ENCODE data around the gene SEMA6C. TPM values are rescaled to one million over a fixed set of nuclear protein-coding genes. Genes with fewer than 3 reads are reported as not detected.

SEMA6C gene
- total and polyA plus RNA-seq, 2 of the 13 experiments (the other 11 are each of a cell fraction or from before 2014, with no cell fraction given), result 1.4 to 2.9 TPM

- TF ChIP-seq ZNF83 (CRISPR knock-in tag; IDR thresholded peaks at IDR 0.05; ENCODE audit: borderline replicate concordance), result no peak
- peak; percentile 95 for TF ChIP-seq ELF3 (CRISPR knock-in tag; IDR thresholded peaks at IDR 0.05)
- TF ChIP-seq ZNF235 (CRISPR knock-in tag; IDR thresholded peaks at IDR 0.05; ENCODE audit: borderline replicate concordance), result no peak
- TF ChIP-seq ZNF547 (CRISPR knock-in tag; IDR thresholded peaks at IDR 0.05), result no peak
- TF ChIP-seq MAFK (conservative IDR thresholded peaks at IDR 0.05 in 1 of 2, IDR thresholded peaks at IDR 0.05 in 1 of 2; ENCODE audit: low read length in 2 of 2), result no peak
- TF ChIP-seq ATF6 (CRISPR knock-in tag; conservative IDR thresholded peaks at IDR 0.05), result 0 out of 2 replicates have a peak, but pooled peaks have one; percentile 72
- peak; percentile 82; the same call in 1 of the 2 replicates for TF ChIP-seq REPIN1 (CRISPR knock-in tag; IDR thresholded peaks at IDR 0.05; ENCODE audit: borderline replicate concordance, low read depth)
- no peak for TF ChIP-seq KDM1A (CRISPR knock-in tag; IDR thresholded peaks at IDR 0.05)
- no peak for TF ChIP-seq CBX2 (IDR thresholded peaks at IDR 0.05; ENCODE audit: low read depth, low read length)
- no peak for TF ChIP-seq CBX2 (CRISPR knock-in tag; IDR thresholded peaks at IDR 0.05; ENCODE audit: low read depth)
- TF ChIP-seq JUNB (CRISPR knock-in tag; IDR thresholded peaks at IDR 0.05; ENCODE audit: borderline replicate concordance), result no peak
- no peak for TF ChIP-seq ZBTB8A (CRISPR knock-in tag; IDR thresholded peaks at IDR 0.05; ENCODE audit: borderline replicate concordance, low read depth)
- TF ChIP-seq KLF13 (CRISPR knock-in tag; IDR thresholded peaks at IDR 0.05), result no peak
- TF ChIP-seq ATM (IDR thresholded peaks at IDR 0.05; ENCODE audit: borderline replicate concordance), result no peak
- peak; percentile 38; the same call in 1 of the 2 replicates for TF ChIP-seq NKX3-1 (CRISPR knock-in tag; IDR thresholded peaks at IDR 0.05)
- TF ChIP-seq ZNF660 (CRISPR knock-in tag; IDR thresholded peaks at IDR 0.05; ENCODE audit: borderline replicate concordance, low read depth), result no peak
- peak; percentile 67 for TF ChIP-seq NCOA2 (CRISPR knock-in tag; IDR thresholded peaks at IDR 0.05)
- TF ChIP-seq, protein P1, sequence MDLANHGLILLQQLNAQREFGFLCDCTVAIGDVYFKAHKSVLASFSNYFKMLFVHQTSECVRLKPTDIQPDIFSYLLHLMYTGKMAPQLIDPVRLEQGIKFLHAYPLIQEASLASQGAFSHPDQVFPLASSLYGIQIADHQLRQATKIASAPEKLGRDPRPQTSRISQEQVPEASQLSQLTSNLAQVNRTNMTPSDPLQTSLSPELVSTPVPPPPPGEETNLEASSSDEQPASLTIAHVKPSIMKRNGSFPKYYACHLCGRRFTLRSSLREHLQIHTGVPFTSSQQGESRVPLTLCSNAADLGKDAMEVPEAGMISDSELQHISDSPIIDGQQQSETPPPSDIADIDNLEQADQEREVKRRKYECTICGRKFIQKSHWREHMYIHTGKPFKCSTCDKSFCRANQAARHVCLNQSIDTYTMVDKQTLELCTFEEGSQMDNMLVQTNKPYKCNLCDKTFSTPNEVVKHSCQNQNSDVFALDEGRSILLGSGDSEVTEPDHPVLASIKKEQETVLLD (CRISPR knock-in tag; IDR thresholded peaks at IDR 0.05; ENCODE audit: low read depth), result peak; percentile 75; the same call in 1 of the 2 replicates
- no peak for TF ChIP-seq NFKBIZ (CRISPR knock-in tag; IDR thresholded peaks at IDR 0.05)
- TF ChIP-seq ZNF770 (CRISPR knock-in tag; IDR thresholded peaks at IDR 0.05), result peak; percentile 46; the same call in 1 of the 2 replicates
- TF ChIP-seq MLX (CRISPR knock-in tag; IDR thresholded peaks at IDR 0.05), result no peak
- peak; percentile 67; the same call in 1 of the 2 replicates for TF ChIP-seq HIVEP1 (CRISPR knock-in tag; IDR thresholded peaks at IDR 0.05)
- TF ChIP-seq ZBTB42 (CRISPR knock-in tag; IDR thresholded peaks at IDR 0.05), result peak; percentile 47; the same call in 1 of the 2 replicates
- TF ChIP-seq KLF9 (CRISPR knock-in tag; IDR thresholded peaks at IDR 0.05; ENCODE audit: low read depth), result no peak
- peak; percentile 57; the same call in 1 of the 2 replicates for TF ChIP-seq RXRB (CRISPR knock-in tag; IDR thresholded peaks at IDR 0.05; ENCODE audit: borderline replicate concordance)
- no peak for TF ChIP-seq FOXO1 (CRISPR knock-in tag; IDR thresholded peaks at IDR 0.05)
Observed at GRCh38 chr1:151165738-151166504, 19.5 kb upstream of the SEMA6C start, which contains the start of the genes LYSMD1 and SCNM1 (continued).
